GM19452 (cell line): Measurements from ENCODE around the gene CDCA4.

ENCODE experiments used
- ATAC-seq: cut with Tn5 transposase; IDR thresholded peaks from one replicate; pipeline ENCODE4 v1.9.1; 2021; ENCODE audit not compliant: unreplicated experiment

CDCA4 gene

GRCh38 chr14:105018414-105018813 lies 2.5 kb downstream of the CDCA4 start:
- ATAC-seq, result no peak

GRCh38 chr14:105015905-105016304 lies 5.0 kb downstream of the CDCA4 start:
- no peak for ATAC-seq

- ATAC-seq, result no peak
Observed at GRCh38 chr14:105015242-105015641, 5.6 kb downstream of the CDCA4 start.

- ATAC-seq, result no peak
Observed at GRCh38 chr14:105014631-105015030, 6.3 kb downstream of the CDCA4 start.

- ATAC-seq, result no peak
Observed at GRCh38 chr14:105014032-105014431, 6.9 kb downstream of the CDCA4 start.

GRCh38 chr14:105013150-105013785 lies 7.6 kb downstream of the CDCA4 start:
- no peak for ATAC-seq

- no peak for ATAC-seq
Observed at GRCh38 chr14:105012171-105012985, 8.5 kb downstream of the CDCA4 start.

- no peak for ATAC-seq
Observed at GRCh38 chr14:105011312-105011990, 9.4 kb downstream of the CDCA4 start.

GRCh38 chr14:105010891-105011291 lies 10.0 kb downstream of the CDCA4 start:
- ATAC-seq, result no peak

- no peak for ATAC-seq
Observed at GRCh38 chr14:105010106-105010505, 10.8 kb downstream of the CDCA4 start.

- ATAC-seq, result no peak
Observed at GRCh38 chr14:105007593-105008264, 13.2 kb downstream of the CDCA4 start.

GRCh38 chr14:105006831-105007592 lies 13.9 kb downstream of the CDCA4 start:
- ATAC-seq, result no peak

- ATAC-seq, result no peak
Observed at GRCh38 chr14:105005929-105006830, 14.7 kb downstream of the CDCA4 start.

GRCh38 chr14:105005329-105005928 lies 15.5 kb downstream of the CDCA4 start:
- no peak for ATAC-seq

- no peak for ATAC-seq
Observed at GRCh38 chr14:104999361-104999760, 21.5 kb downstream of the CDCA4 start.

- ATAC-seq, result no peak
Observed at GRCh38 chr14:104998801-104999200, 22.1 kb downstream of the CDCA4 start.

- no peak for ATAC-seq
Observed at GRCh38 chr14:104996483-104996882, 24.4 kb downstream of the CDCA4 start.

GRCh38 chr14:104996032-104996431 lies 24.9 kb downstream of the CDCA4 start:
- ATAC-seq, result no peak

GRCh38 chr14:104994978-104995377 lies 25.9 kb downstream of the CDCA4 start:
- no peak for ATAC-seq
